ENCODE data around the gene RLIM.
A peak's percentile ranks its signal among the peaks of the same experiment; 100 is the strongest.
"Not testable (repeated sequence)": the region's sequence is repeated elsewhere in the genome, so short reads cannot be mapped to it uniquely, and the experiment has no call there.

The RLIM gene, protein sequence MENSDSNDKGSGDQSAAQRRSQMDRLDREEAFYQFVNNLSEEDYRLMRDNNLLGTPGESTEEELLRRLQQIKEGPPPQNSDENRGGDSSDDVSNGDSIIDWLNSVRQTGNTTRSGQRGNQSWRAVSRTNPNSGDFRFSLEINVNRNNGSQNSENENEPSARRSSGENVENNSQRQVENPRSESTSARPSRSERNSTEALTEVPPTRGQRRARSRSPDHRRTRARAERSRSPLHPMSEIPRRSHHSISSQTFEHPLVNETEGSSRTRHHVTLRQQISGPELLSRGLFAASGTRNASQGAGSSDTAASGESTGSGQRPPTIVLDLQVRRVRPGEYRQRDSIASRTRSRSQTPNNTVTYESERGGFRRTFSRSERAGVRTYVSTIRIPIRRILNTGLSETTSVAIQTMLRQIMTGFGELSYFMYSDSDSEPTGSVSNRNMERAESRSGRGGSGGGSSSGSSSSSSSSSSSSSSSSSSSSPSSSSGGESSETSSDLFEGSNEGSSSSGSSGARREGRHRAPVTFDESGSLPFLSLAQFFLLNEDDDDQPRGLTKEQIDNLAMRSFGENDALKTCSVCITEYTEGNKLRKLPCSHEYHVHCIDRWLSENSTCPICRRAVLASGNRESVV

DNA sequence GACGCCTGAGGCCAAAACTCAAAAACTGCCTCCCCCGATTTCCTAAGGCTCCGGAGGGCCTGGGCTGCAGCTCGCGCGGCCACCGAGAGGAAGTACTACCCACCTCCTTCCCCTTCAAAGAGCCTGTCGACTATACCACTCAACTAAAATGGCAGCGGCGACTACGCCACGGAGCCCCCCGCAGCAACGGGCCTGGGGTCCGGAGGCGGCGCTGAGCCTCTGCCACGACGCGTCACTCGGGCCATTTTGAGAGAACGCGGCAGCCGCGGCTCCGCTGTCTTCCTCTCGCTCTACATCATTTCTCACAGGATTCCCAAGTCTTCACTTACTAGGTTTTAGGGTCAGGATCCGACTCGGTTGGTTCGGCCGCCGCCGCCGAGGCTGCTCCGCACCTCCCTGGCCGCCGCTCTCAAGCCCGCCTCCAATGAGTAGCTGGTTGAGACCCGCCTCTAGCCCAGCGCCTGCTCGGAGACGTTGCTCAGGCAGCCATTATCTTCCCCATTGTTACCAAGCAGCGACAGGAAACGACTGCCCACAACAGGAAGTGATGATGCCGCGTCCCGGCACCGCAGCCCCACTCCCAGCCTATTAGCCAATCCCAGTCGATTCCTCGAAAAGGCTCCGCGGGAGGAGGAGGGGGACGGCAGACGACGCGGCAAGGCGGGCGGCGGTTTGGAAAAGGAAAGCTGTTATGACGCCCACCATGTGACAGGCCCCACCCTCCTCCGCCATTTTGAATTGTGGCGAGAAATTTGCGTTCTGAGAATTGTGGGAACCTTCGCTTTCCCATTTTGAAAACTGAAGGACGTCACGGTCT, at the start of gene RLIM:
TSS of gene RLIM (minus strand) at position 532 of the 817 bp plus-strand sequence. CDS start 18,647 bp downstream, outside the sequence.
- DNase-seq: peak; percentile 89

DNA sequence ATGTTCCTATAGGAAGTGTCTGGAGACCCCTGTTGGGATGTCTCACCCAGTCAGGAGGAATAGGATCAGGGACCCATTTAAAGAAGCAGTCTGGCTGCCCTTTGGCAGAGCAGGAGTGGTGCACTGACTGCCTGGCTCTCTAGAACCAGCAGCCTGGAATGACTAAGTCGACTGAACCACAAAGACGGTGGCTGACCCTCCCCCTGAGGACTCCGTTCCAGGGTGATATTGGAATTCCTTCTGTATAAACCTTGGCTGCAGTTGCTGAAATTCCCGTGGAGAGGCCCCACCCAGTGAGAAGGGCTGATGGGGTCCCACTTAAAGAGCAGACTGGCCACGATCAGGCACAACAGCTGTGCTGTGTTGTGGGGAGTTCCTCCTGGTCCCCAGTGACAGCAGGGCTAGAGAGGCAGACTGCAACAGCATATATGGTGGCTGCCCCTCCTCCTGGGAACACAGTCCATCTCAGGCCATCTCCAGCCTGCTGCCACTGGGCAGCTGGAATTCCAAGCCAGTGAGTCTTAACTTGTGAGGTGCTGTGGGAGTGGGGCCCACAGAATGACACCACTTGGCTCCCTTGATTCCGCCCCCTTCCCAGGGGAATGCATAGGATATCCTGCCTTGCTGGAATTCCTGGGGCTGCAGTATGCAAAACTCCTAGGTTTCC, 41.8 kb upstream of the RLIM start:
- peak; percentile 69 for DNase-seq

DNA sequence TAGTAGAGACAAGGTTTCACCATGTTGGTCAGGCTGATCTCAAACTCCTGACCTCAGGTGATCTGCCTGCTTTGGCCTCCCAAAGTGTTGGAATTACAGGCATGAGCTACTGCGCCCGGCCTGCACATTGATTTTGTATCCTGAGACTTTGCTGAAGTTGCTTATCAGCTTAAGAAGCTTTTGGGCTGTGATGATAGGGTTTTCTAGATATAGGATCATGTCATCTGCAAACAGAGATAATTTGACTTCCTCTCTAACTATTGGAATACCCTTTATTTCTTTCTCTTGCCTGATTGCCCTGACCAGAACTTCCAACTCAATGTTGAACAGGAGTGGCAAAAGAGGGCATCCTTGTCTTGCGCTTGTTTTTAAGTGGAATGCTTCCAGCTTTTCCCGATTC, 40.5 kb upstream of the RLIM start:
- not testable (repeated sequence) for DNase-seq

DNA sequence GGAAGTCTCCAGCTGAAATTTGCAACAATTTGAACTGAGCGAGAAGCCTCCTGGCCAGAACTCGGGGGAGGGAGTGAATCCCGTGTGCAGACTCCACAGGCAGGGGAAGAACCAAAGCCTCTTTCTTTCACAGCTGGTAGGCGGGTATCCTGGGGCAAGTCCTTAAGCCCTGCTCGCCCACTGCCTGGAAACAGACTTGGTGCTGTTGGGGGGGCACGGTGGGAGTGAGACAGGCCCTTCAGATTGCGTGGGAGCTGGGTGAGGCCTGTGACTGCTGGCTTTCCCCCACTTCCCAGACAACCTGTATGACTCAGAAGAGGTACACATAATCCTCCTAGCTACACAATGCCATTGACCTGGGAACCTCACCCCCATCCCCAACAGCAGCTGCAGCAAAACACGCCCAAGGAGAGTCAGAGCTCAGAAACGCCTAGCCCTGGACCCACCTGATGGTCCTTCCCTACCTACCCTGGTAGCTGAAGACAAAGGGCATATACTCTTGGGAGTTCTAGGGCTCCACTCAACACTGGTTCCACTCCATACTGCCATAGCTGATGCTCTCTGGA, 22.4 kb upstream of the RLIM start:
- no peak for DNase-seq

DNA sequence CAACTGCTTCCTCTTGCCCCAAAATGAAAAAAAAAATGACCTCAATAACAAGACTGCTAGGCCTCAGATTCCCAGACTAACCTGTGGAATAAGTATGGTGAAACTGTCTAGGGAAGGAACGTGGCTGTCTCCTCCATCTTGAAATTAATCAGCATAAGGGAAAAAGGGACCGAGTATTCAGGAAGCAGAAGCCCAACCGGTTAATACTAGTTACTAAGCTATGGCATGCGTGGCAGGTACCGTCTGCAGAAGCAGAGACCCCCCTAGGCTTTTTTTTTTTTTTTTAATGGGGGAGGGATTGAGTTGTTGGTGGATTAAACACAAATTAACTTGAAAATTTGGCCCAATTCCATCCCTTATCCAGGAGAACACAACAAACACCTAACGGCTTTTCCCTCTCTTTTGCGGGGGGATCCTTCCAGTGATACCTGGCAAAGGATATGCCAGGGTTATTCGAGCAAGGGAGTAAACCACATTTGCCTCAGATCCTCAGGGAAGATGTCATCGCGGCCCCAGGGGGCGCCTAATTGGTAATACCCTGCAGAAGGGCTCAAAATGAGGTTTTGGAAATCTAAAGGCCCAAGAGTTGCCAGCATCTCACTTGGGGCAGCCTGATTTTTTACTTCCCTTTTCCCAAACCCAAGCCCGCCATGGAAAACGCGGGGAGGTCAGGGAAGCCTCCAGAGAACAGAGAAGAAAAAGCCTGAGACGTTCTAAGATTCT, 893 bp downstream of the RLIM start:
- peak; percentile 8 for DNase-seq

- DNase-seq: no peak
Observed at GRCh38 chrX:74606799-74607198, 7.6 kb downstream of the RLIM start.

GRCh38 chrX:74606342-74606741, 8.1 kb downstream of the RLIM start:
- no peak for DNase-seq

DNA sequence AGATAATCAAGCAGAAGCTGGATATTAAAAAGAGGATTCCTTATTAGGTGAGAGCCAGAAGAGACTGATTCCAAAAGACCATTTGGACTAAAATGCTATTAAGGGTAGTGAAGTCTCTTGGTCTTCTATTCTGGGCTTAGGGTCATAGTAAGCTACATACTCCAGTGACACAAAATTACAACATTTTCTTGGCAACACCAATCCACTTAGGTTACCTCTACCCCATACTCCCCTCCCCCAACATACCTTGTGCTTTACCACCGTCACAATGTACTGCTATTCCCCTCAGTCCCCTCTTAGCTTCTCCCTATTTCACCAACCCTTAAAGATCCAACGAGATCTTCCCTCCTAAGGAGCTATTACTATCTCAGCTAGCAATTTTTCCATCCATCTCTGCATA, 11.4 kb downstream of the RLIM start:
- no peak for DNase-seq

- DNase-seq: no peak
Observed at GRCh38 chrX:74602142-74602541, 12.3 kb downstream of the RLIM start.

GRCh38 chrX:74593593-74593992, 20.8 kb downstream of the RLIM start:
- no peak for DNase-seq

- DNase-seq: no peak
Observed at GRCh38 chrX:74585766-74586165, 28.7 kb downstream of the RLIM start.

DNA sequence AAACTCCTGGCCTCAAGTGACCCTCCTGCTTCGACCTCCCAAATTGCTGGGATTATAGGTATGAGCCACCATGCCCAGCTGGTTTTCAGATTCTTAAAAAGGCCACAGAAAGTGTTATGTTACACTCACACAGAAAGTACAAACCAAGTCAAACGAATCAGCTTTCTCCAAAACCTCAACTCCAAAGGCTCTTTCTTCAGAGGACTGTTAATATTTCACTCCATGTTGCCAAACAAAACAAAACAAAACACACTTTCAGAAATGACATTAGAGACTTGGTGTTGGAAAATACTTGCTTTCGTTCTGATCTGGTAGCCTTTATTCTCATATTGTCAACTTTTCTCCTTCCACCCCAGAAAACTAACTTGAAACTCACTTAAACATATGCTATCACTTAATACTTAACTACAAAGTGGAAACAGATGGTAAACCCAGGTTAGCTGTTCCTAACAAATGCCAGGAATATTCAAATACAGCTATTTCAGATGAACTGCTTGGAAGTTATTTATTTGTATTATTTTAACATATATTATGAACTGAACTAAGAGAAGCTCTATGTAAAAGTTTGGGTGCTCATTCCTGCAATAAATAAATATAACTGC, 34.7 kb downstream of the RLIM start:
- no peak for DNase-seq

DNA sequence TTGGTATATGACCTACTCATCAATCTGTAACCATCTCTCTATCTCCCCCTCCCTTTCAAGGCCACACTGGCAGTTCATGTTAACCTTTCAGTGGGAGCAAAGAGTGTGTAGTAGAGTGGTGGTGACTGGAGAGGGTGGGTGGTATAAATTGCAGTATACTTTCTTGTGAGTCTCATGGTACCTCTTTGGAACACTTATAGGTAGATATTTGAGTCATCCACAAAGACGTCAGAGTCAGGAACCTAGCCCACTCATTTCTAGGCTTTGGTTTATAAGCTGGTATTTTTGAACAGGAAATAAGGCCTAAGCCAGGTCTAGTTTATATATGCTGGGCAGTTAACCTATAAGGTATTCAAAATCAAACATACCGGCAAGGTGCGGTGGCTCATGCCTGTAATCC, 36.3 kb downstream of the RLIM start:
- DNase-seq: no peak

- DNase-seq: no peak
Observed at GRCh38 chrX:74557378-74557777, 57.0 kb downstream of the RLIM start.

DNA sequence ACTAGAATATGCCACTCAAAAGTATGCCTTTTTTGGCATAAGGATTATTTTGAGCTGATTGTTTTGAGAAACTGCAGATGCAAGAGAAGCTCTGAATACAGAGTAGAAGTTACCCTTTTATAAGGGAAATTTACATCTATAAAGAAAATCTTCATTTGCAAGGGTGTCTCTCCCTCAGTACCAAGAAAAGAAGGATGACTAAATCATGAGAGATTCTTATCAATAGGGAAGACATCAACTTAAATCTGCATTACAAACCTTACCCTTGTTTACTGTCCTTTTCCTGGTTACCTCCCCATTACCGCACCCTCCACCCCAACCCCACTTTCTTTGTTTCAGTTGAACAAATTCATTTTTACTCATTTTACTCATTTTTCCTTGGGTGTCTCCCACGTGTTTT, 62.5 kb downstream of the RLIM start:
- no peak for DNase-seq

DNA sequence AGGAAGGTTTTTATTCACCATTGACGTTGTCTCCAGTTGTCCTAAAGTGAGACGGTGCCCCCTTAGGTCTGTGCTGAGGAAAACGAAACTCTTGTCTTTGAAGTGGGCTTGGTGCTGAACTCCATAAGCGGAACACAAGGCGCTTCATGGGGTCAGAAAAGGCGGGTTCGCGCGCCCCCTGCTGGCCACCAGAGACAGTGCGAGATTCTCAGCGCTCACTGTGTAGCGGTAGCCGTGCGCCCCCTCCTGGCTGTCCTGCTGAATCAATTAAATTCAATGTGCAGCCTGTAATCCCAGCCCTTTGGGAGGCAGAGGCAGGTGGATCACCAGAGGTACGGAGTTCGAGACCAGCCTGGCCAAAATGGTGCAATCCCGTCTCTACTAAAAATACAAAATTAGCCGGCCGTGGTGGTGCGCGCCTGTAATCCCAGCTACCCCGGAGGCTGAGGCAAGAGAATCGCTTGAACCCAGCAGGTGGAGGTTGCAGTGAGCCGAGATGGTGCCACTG, 64.1 kb downstream of the RLIM start:
- DNase-seq: peak; percentile 23

DNA sequence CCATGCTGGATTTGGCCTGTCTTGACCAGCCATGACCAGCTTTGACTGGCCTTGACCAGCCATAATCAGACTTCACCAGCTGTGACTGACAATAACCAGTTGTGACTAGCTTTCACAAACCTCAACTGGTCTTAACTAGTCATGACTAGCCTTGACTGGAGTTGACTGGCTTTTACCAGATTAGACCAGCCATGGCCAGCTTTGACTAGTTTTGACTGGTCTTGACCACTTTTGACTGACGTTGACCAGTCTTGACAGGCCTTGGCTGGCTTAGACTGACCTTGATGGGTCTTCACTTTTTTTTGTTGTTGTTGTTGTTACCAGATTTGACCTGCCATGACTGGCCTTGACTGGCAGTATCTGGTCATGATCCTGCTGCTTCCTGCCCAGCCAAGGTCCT, 67.4 kb downstream of the RLIM start:
- DNase-seq: no peak

DNA sequence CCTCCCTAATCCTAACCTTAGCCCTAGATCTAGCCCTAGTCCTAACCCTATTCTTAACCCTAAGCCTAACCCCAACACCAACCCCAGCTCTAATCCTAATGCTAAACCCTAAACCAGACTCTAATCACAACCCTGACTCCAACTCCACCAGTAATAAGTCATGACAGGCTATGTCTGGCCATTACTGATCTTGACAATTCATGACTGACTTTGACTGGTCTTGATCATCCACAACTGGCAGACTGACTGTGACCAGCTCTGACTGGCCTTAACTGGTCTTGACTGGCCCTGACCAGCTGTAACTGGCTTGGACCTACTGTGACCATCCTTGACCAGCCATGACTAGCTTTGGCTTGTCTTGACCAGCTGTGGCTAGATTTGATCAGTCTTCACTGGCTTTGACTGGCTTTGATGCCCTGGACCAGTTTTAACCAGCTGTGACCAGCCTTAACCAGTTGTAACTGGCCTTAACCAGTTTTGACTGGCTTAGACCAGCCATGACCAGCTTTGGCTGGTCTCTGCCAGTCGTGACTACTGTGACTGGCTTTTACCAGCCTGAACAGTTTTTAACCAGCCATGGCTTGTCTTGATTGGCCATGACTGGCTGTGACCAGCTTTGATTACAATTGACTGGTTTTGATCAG, 68.4 kb downstream of the RLIM start:
- DNase-seq: no peak

- DNase-seq: no peak
Observed at GRCh38 chrX:74540635-74541249, 73.7 kb downstream of the RLIM start.

- peak; percentile 45 for DNase-seq
Observed at GRCh38 chrX:74536832-74537371, 77.5 kb downstream of the RLIM start.

All from NCI-H226 (cell line).